HG02623 (cell line): ENCODE measurements around the gene NEXMIF.
"Not testable (repeated sequence)": the region's sequence is repeated elsewhere in the genome, so short reads cannot be mapped to it uniquely, and the experiment has no call there.

Experiments used
- ATAC-seq: cut with Tn5 transposase; IDR thresholded peaks from one replicate; pipeline ENCODE4 v1.9.1; 2021; ENCODE audit warnings: moderate library complexity; ENCODE audit not compliant: unreplicated experiment

Gene NEXMIF

DNA sequence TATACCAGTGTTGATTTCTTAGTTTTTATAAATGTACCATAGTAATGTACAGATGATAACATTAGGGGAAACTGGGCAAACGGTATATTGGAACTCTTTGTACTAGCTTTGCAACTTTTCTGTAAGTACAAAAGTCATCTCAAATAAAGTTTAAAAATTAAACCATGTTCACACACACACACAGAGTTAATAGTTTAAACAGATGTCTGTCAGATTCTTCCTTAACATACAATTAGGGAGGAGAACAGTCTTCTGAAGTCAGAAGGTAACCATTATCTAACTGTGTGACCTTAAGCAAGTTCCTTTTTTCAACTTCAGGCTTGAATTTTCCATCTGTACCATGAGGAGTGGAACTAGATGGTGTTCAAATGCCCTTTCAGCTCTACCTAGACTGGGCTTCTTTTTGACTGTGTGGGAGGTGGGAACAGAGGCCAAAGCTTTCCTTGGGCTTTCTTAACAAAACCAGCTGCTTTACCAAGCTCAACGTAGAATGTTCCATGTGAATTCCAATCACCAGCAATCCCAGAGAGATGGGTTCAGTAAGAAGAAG, 127.8 kb downstream of the NEXMIF start:
- no peak for ATAC-seq

DNA sequence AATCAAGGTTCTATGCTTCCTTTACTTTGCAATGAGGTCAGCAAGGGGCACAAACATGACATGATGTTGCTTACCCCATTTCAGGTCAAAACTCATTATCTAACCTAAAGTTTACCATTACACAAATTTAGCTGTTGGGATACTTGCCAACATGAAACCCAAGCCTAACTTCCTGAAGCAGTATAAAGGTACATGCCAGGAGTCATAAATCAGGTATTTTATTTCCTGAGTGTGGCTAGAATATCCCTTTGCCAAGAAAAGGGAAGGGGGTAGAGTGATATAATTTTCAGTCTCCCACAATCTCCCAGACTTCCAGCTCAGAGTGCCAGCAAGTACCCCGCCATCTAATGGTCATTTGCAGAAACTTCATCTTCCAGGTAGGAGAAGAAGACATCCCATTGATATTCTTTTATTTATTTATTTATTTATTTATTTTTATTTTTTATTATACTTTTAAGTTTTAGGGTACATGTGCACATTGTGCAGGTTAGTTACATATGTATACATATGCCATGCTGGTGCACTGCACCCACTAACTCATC, 136.6 kb downstream of the NEXMIF start:
- no peak for ATAC-seq

DNA sequence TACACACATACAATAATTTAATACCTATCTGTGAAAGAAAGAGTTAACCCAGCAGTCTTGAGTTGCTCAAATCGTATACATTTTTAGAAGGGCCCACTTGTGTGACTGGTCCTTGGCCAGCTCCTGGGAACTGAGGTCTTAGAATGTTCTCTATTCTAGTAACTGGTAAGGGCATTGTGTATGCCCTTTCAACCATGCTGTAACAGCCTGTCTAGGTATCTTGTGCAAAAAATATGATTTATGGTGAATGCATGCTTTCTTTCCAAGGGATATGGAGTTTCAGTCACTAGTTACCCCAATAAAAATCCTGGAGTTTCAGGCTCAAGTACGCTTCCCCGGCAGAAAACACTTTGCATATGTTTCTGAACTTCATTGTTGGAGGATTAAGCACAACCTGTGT, 140.6 kb downstream of the NEXMIF start:
- ATAC-seq: no peak

DNA sequence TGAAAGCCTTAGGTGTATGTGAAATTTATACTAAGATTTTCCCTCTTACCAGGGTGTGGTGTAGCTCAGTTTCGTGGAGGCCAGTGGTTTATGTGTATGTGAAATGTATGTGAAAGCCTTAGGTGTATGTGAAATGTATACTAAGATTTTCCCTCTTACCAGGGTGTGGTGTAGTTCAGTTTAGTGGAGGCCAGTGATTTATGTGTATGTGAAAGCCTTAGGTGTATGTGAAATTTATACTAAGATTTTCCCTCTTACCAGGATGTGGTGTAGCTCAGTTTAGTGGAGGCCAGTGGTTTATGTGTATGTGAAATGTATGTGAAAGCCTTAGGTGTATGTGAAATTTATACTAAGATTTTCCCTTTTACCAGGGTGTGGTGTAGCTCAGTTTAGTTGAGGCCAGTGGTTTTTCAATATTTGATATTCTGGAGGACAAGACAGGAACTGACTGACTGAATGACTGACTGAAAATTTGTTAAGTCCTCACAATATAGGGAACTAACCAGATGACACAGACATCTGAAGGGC, 143.7 kb downstream of the NEXMIF start:
- peak; percentile 79 for ATAC-seq

DNA sequence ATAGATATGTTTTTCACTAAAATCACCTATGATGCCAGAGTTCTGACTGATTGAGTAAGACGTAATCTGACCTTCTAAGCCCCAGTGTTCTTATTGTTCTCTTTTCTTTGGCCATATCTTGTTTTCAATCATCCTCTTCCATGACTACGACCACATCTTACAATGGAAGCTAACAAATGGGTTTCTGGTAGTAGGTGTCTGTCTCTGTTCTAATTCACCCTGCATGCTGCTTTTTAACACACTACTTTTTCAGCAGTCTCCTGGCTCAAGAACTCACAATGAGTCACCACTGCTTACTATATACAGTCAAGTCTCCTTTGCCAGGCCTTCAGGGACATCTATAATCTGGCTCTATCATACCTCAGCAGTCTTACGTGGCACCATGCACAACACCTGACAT, 146.1 kb downstream of the NEXMIF start:
- ATAC-seq: no peak

DNA sequence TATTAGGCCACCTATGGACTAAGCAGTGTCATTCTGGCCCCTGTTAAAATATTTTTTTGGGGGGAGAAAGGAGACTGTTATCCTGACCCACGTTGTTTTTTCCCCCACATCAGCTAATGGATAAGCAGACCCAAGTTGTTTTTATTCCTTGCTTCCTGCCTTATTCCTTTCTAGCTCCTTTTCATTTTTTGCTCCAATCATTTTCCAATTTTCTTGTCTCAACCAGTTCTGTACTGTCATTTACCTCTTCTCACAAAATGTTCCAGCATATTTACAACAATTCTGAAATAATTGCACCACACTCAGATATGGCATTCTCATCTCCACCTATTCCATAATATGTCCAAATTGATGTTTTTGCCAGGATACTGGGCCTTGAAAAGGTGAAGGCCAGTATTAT, 150.3 kb downstream of the NEXMIF start:
- ATAC-seq: no peak

DNA sequence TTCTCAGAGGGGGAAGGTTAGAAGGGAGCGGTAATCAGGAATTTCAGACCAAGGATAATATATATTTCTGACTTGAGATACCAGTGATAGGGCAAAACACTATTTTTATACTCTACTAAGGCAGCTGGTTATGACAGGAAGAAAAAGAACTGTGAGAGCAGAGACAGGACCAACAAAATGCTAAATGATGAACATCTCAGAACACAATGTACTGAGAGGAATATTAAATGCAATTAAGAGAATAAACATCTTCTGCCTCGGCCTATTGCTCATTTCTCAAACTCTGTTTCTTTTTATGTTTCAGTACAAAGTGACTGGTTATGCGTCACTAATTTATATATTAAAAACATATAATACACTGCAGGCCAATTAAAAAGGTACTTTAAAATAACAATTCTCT, 188.8 kb downstream of the NEXMIF start:
- no peak for ATAC-seq

DNA sequence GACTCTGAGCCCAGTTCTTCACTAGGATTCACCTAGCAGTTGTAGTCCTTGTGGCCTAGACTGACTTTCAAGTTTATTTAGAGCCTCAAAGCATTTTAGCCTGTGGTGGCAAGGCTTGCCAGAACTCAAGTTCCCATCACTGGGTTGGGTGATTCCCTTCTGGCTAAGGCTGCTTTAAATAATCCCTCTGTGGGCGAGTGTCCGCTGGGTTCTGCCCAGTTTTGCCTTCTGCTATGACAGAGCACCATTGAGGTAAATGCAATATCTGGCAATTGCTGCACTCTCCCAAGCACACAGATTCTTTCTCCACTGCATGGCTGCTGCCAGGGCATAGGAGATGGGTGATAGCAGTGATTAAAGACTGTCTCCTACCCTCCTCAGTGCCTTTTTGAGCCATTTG, 220.0 kb downstream of the NEXMIF start:
- ATAC-seq: no peak

DNA sequence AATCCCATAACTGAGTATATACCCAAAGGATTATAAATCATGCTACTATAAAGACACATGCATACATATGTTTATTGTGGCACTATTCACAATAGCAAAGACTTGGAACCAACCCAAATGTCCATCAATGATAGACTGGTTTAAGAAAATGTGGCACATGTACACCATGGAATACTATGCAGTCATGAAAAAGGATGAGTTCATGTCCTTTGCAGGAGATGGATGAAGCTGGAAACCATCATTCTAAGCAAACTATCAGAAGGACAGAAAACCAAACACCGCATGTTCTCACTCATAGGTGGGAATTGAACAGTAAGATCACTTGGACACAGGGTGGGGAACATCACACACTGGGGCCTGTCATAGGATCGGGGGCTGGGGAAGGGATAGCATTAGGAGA, 223.9 kb downstream of the NEXMIF start:
- ATAC-seq: not testable (repeated sequence)

DNA sequence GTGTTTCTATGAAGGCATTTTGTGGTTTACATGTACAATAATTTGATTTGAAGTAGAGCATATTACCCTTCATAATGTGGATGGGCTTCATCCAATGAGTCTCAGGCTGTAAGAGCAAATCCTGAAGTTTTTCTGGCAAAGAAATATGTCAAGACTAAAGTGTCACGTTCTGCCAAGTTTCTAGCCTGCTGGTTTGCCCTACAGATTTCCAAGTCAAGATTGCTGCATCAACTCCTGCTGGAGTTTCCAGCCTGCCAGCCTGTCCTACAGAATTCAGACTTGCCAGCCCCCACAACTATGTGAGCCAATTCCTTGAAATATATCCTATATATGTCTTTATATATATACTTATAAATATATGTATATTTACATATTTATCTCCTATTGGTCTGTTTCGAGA, 240.8 kb downstream of the NEXMIF start:
- no peak for ATAC-seq
